DMS153 treated with DMSO at 0.1 percent for 48 hours (cell line): ENCODE data around the gene PPARG.
A peak's percentile ranks its signal among the peaks of the same experiment; 100 is the strongest.
"Not testable (repeated sequence)": the region's sequence is repeated elsewhere in the genome, so short reads cannot be mapped to it uniquely, and the experiment has no call there.

ENCODE experiments used
- DNase-seq: peaks from one replicate; lab custom pipeline; 2025; ENCODE audit not compliant: unreplicated experiment; lab: John Stamatoyannopoulos, UW

Gene PPARG

DNA sequence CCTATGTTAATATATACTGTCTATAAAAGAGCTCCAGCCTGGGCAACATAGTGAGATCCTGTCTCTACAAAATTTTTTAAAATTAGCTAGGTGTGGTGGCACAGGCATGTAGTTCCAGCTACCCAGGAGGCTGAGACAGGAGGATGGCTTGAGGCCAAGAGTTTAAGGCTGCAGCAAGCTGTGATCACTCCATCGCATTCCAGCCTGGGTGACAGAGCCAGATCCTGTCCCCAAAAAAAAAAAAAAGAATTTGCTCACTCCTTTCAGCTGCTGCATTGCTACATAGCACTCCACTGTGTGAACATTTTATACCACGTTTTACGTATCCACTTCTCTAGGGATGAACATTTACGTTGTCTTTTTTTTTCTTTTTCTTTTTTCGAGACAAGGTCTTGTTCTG is 189.5 kb downstream of the PPARG start:
- no peak for DNase-seq

DNA sequence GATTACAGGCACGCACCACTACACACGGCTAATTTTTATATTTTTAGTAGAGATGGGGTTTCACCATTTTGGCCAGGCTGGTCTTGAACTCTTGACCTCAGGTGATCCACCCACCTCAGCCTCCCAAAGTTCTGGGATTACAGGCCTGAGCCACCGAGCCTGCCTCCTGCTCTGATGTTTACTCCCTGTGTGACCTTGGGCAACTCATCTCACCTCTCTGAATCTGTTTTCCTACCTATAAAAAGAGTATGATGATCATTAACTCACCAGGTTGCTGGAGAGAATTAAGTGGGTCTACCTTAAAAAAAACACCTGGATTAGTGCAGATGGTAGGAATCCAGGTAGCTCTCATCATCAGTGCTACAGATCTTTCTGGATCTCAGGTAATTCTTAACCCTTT is 190.3 kb downstream of the PPARG start:
- not testable (repeated sequence) for DNase-seq

DNA sequence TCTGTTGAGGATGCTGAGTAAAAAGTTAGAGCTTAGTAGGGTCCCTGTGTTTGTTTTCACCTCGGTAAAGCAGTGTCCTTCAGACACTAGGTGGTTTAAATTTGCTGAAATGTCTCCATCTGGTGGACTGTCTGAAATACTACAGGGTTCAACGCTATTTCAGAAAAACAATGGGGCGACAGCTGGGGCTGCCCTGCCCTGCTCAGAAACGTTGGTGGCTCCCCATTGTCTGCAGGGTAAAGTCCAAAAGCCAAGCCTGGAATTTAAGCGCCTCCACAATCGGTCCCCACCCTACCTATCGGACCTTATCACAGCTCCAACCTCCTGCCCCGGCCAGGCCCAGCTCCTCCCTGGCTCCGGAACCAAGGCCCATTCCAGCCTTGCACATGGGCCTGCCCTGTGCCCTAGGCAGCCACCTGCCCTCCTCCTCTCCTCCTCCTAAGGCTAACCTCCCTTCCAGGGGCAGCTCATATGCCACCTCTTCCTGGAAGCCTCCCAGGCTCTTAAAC is 191.1 kb downstream of the PPARG start:
- DNase-seq = peak; percentile 2

DNA sequence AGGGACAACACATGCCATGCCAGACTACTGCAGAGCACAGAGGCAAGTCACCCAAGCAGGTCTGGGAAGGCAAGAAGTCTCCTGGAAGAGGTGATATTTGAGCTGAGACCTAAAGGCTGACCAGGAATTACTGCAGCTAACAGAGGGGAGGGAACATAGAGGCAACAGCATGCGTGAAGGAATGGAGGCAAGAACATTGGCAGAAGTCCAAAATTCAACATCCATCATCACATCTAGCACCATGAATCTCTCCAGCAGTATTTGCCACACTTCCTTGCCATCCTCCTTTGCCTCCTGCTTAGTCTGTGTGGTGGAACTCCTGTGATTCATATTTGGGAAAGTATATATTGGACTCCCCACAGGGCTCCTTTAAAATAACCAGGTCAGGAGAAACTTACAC is 194.5 kb downstream of the PPARG start:
- DNase-seq = no peak

DNA sequence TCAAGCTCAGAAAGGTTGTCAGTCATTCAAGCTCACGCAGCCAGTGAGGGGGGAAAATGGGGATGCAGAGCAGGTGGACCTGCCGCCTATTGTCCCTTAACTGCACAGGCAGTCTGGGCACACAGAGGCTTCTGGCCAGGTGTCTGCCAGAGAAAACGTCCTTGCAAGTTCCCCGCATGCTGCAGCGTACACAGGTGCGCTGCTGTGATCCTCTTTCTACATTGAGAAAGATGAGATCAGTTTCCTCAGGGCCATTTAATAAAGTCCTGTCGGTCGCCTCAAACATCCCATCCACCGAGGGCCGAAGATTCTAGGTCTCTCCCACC is 195.0 kb downstream of the PPARG start:
- no peak for DNase-seq
